Kidney (tissue), 14 donors: Measurements from ENCODE around the gene FABP3. TPM values are rescaled to one million over a fixed set of nuclear protein-coding genes. Genes with fewer than 3 reads are reported as not detected.

Experiments used
- DNase-seq, 5 donors: peaks; one replicate each; pipeline ENCODE4 v3.0.0-alpha.2; 2013 to 2020
- FAIRE-seq: peaks from 2 replicates; lab custom pipeline; 2012; peaks lifted over from hg19 to GRCh38; lab: Jason Lieb, UNC
- H3K27ac ChIP-seq, 2 donors: one replicate each; pipeline ENCODE4 v1.7.0; 2013; ENCODE audit warnings: low read depth in 2 of 2, low read length in 2 of 2, inconsistent platforms in 1 of 2
- H3K27me3 ChIP-seq: one replicate; pipeline ENCODE4 v1.7.1; 2013; ENCODE audit warnings: low read length, inconsistent platforms; ENCODE audit not compliant: control insufficient read depth, insufficient read depth
- H3K36me3 ChIP-seq, 3 donors: one replicate each; pipeline versions ENCODE4 v1.7.0 to v1.7.1; 2013; ENCODE audit warnings: low read length in 3 of 3, control low read depth in 1 of 3, inconsistent platforms in 1 of 3; ENCODE audit not compliant: insufficient read depth in 3 of 3, control insufficient read depth in 2 of 3
- H3K4me1 ChIP-seq, 3 donors: one replicate each; pipeline versions ENCODE4 v1.7.0 to v1.7.1; 2013; ENCODE audit warnings: low read length in 3 of 3, inconsistent platforms in 1 of 3, low read depth in 1 of 3; ENCODE audit not compliant: control insufficient read depth in 2 of 3, insufficient read depth in 2 of 3
- H3K4me3 ChIP-seq, 3 donors: one replicate each; pipeline versions ENCODE4 v1.7.0 to v1.8.1; 2013; ENCODE audit warnings: low read length in 3 of 3, control low read depth in 1 of 3, inconsistent platforms in 1 of 3
- H3K9ac ChIP-seq, 3 donors: one replicate each; pipeline versions ENCODE4 v1.7.0 to v1.7.1; 2013; ENCODE audit warnings: low read length in 3 of 3, control low read depth in 1 of 3, inconsistent platforms in 1 of 3
- H3K9me3 ChIP-seq, 3 donors: one replicate each; pipeline versions ENCODE4 v1.7.0 to v1.7.1; 2013; ENCODE audit warnings: low read length in 3 of 3, control low read depth in 1 of 3, inconsistent platforms in 1 of 3; ENCODE audit not compliant: control insufficient read depth in 2 of 3, insufficient read depth in 1 of 3
- CTCF ChIP-seq: IDR thresholded peaks from 3 replicates; pipeline ENCODE4 v1.5.1; 2012; ENCODE audit warnings: mild to moderate bottlenecking, moderate library complexity, borderline replicate concordance; ENCODE audit not compliant: insufficient read depth; ENCODE audit errors: extremely low read depth
- intact Hi-C: fragments of 100-400 bp; cut with DNase I; formaldehyde crosslinking; loops from one replicate; pipeline ENCODE4 v1.11.1; 2022
- polyA plus RNA-seq: library from polyadenylated mRNA; stranded (reverse); fragments of 350-450 nt; fragmentation: Illumina TruSeq; extraction: RNeasy Lipid Tissue Mini Kit (QIAGEN cat#74804); gene quantifications from one replicate; pipeline ENCODE4 v1.2.3, GENCODE V29; 2014; ENCODE audit warnings: low read depth, low replicate concordance; ENCODE audit not compliant: insufficient read depth
- total RNA-seq: library from RNA; stranded (reverse); fragmentation: NEBNext Ultra II Directional; extraction: Animal tissue kit (Norgen Biotek cat#: 25700); gene quantifications from one replicate; pipeline ENCODE4 v1.2.1, GENCODE V29; 2021
- donor health status: control.
- donor health status: control.
- donor health status: control.
- donor health status: control.
- donor health status: control.
- donor health status: DM: yes; HTN: yes; CAD: no.
- donor health status: Normal renal cell carcinoma (clear cell type).

The FABP3 gene
- total and polyA plus RNA-seq, 2 donors from 2014 or later, result 25.0 to 542 TPM

GRCh38 chr1:31407029-31407626, 34.3 kb upstream of the FABP3 start:
- Histone ChIP-seq H3K36me3 (no peaks in the 10 kb centered on the region), H3K9ac (no peak overlapping the region), H3K4me1 (no peaks in the 10 kb centered on the region), H3K27me3 (no peaks in the 10 kb centered on the region), H3K9me3 (no peaks in the 10 kb centered on the region), H3K4me3 (no peak overlapping the region), H3K27ac (no peak overlapping the region)
- FAIRE-seq, result no peak
- intact Hi-C loops, result no loop called here
- peak in 1 of 5 donors; percentile 16 for DNase-seq
- TF ChIP-seq CTCF, result no peak

- FAIRE-seq (no peak), DNase-seq (no peak)
- Histone ChIP-seq H3K27me3 (no peaks in the 10 kb centered on the region), H3K36me3 (no peaks in the 10 kb centered on the region), H3K4me3 (no peak overlapping the region), H3K4me1 (no peaks in the 10 kb centered on the region), H3K27ac (no peak overlapping the region), H3K9me3 (no peaks in the 10 kb centered on the region), H3K9ac (no peak overlapping the region)
- TF ChIP-seq CTCF, result no peak
- intact Hi-C loops, result no loop called here
These were observed 32.8 kb upstream of the FABP3 start for GRCh38 chr1:31405578-31406245.

GRCh38 chr1:31401241-31401640, 28.4 kb upstream of the FABP3 start:
- DNase-seq (no peak), FAIRE-seq (no peak)
- no peaks in the 10 kb centered on the region for H3K9me3 ChIP-seq
- no peak overlapping the region for H3K9ac ChIP-seq
- no peaks in the 10 kb centered on the region for H3K36me3 ChIP-seq
- TF ChIP-seq CTCF, result no peak
- H3K27me3 ChIP-seq, result no peaks in the 10 kb centered on the region
- no peak overlapping the region for H3K27ac ChIP-seq
- no peak overlapping the region for H3K4me3 ChIP-seq
- no peaks in the 10 kb centered on the region for H3K4me1 ChIP-seq
- intact Hi-C loops, result no loop called here

- Histone ChIP-seq H3K36me3 (no peaks in the 10 kb centered on the region), H3K4me1 (no peaks in the 10 kb centered on the region), H3K9me3 (no peaks in the 10 kb centered on the region), H3K9ac (no peak overlapping the region), H3K27me3 (no peaks in the 10 kb centered on the region), H3K27ac (no peak overlapping the region), H3K4me3 (no peak overlapping the region)
- FAIRE-seq, result no peak
- intact Hi-C loops, result no loop called here
- no peak for DNase-seq
- TF ChIP-seq CTCF, result no peak
These were observed 27.5 kb upstream of the FABP3 start for GRCh38 chr1:31400393-31400792.
